ENCODE measurements around the gene U2AF2.

U2AF2 gene

GRCh38 chr19:55643003-55643886 is 11.6 kb upstream of the U2AF2 start, which contains the start of gene ZNF581:
TSS of gene ZNF581 (plus strand) at chr19:55643649. CDS start at chr19:55644572, 923 bp downstream.
- TF ChIP-seq GATA3 (IDR thresholded peaks at IDR 0.05; ENCODE audit: low read depth, low read length) (no peak), GATA2 (IDR thresholded peaks at IDR 0.05; ENCODE audit: low read depth, low read length) (no peak)

GRCh38 chr19:55643887-55644176 is 11.0 kb upstream of the U2AF2 start:
- TF ChIP-seq GATA2 (IDR thresholded peaks at IDR 0.05; ENCODE audit: low read depth, low read length) (no peak), GATA3 (IDR thresholded peaks at IDR 0.05; ENCODE audit: low read depth, low read length) (no peak)

GRCh38 chr19:55644191-55644833 is 10.5 kb upstream of the U2AF2 start:
- TF ChIP-seq GATA3 (IDR thresholded peaks at IDR 0.05; ENCODE audit: low read depth, low read length) (no peak), GATA2 (IDR thresholded peaks at IDR 0.05; ENCODE audit: low read depth, low read length) (no peak)

- TF ChIP-seq GATA3 (IDR thresholded peaks at IDR 0.05; ENCODE audit: low read depth, low read length) (no peak), GATA2 (IDR thresholded peaks at IDR 0.05; ENCODE audit: low read depth, low read length) (no peak)
These were observed 9.9 kb upstream of the U2AF2 start for GRCh38 chr19:55644842-55645511.

GRCh38 chr19:55645512-55645881 is 9.3 kb upstream of the U2AF2 start:
- TF ChIP-seq GATA3 (IDR thresholded peaks at IDR 0.05; ENCODE audit: low read depth, low read length), result no peak
- no peak for TF ChIP-seq GATA2 (IDR thresholded peaks at IDR 0.05; ENCODE audit: low read depth, low read length)

- TF ChIP-seq GATA2 (IDR thresholded peaks at IDR 0.05; ENCODE audit: low read depth, low read length) (no peak), GATA3 (IDR thresholded peaks at IDR 0.05; ENCODE audit: low read depth, low read length) (no peak)
These were observed 7.7 kb upstream of the U2AF2 start for GRCh38 chr19:55646889-55647731.

- TF ChIP-seq GATA2 (IDR thresholded peaks at IDR 0.05; ENCODE audit: low read depth, low read length) (no peak), GATA3 (IDR thresholded peaks at IDR 0.05; ENCODE audit: low read depth, low read length) (no peak)
These were observed 6.9 kb upstream of the U2AF2 start, which contains the start of gene CCDC106 for GRCh38 chr19:55647732-55648584. TSS of gene CCDC106 (plus strand) at chr19:55648212. CDS start at chr19:55649047, 835 bp downstream.

- TF ChIP-seq GATA3 (IDR thresholded peaks at IDR 0.05; ENCODE audit: low read depth, low read length) (no peak), GATA2 (IDR thresholded peaks at IDR 0.05; ENCODE audit: low read depth, low read length) (no peak)
These were observed 6.1 kb upstream of the U2AF2 start for GRCh38 chr19:55648585-55649267.

GRCh38 chr19:55649268-55650125 is 5.3 kb upstream of the U2AF2 start:
- no peak for TF ChIP-seq GATA3 (IDR thresholded peaks at IDR 0.05; ENCODE audit: low read depth, low read length)
- no peak for TF ChIP-seq GATA2 (IDR thresholded peaks at IDR 0.05; ENCODE audit: low read depth, low read length)

GRCh38 chr19:55650126-55650557 is 4.7 kb upstream of the U2AF2 start:
- TF ChIP-seq GATA2 (IDR thresholded peaks at IDR 0.05; ENCODE audit: low read depth, low read length) (no peak), GATA3 (IDR thresholded peaks at IDR 0.05; ENCODE audit: low read depth, low read length) (no peak)

GRCh38 chr19:55650602-55651230 is 4.1 kb upstream of the U2AF2 start:
- TF ChIP-seq GATA2 (IDR thresholded peaks at IDR 0.05; ENCODE audit: low read depth, low read length) (no peak), GATA3 (IDR thresholded peaks at IDR 0.05; ENCODE audit: low read depth, low read length) (no peak)

Measured in SH-SY5Y (cell line).